GM12872 (cell line): ENCODE results near the gene PIK3C2B.

ENCODE experiments used
- TF ChIP-seq, protein P1 (sequence below): IDR thresholded peaks from 3 replicates; pipeline ENCODE4 v1.5.1; 2011; ENCODE audit warnings: low read depth, mild to moderate bottlenecking, low read length, moderate library complexity; ENCODE audit not compliant: insufficient read depth

Gene PIK3C2B

DNA sequence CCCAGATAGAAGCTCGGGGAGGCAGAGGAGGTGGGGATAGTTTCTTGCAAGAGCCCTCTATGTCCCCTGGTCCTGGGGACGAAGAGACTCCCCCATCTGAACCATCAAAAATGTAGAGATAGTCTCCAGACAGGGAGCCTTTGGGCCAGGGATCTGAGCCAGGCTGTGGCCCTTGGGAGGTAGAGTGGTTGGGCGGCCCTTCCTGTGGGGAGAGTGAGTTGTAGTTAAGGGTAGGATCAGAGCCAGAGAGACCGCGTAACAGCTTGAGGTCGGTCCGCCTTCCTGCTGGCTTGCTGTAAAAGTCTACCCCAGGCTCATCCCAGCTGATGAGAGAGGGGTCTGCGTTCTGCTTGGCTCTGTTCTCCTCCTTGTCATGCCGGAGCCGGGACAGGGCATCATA, 25.3 kb downstream of the PIK3C2B start:
- TF ChIP-seq, protein P1, sequence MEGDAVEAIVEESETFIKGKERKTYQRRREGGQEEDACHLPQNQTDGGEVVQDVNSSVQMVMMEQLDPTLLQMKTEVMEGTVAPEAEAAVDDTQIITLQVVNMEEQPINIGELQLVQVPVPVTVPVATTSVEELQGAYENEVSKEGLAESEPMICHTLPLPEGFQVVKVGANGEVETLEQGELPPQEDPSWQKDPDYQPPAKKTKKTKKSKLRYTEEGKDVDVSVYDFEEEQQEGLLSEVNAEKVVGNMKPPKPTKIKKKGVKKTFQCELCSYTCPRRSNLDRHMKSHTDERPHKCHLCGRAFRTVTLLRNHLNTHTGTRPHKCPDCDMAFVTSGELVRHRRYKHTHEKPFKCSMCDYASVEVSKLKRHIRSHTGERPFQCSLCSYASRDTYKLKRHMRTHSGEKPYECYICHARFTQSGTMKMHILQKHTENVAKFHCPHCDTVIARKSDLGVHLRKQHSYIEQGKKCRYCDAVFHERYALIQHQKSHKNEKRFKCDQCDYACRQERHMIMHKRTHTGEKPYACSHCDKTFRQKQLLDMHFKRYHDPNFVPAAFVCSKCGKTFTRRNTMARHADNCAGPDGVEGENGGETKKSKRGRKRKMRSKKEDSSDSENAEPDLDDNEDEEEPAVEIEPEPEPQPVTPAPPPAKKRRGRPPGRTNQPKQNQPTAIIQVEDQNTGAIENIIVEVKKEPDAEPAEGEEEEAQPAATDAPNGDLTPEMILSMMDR, result no peak

DNA sequence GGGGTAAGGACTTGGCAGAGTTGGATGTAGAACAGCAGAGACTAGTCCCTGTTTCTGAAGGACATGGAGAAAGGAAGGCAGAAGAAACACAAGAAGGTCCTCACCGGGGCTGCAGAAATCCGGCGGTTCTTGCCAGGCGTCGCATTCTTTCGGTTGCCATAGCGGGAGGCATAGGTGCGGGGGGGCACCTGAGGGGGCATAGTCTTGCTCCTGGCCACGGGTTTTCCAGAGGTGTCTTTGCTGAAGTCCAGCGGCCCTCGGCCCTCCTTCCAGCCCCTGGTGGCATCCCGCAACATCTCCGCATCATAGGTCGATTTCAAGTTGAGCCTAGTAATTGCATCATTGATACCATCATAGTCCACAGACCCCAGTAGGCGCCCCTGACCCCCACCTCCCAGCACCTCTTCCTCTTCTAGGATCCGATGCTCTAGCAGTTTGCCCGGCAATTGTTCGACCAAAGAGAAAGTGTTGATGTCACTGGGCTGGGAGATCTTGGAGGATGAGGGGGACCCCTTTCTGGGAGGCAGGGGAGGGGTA, 25.8 kb downstream of the PIK3C2B start:
- TF ChIP-seq, protein P1, result no peak

DNA sequence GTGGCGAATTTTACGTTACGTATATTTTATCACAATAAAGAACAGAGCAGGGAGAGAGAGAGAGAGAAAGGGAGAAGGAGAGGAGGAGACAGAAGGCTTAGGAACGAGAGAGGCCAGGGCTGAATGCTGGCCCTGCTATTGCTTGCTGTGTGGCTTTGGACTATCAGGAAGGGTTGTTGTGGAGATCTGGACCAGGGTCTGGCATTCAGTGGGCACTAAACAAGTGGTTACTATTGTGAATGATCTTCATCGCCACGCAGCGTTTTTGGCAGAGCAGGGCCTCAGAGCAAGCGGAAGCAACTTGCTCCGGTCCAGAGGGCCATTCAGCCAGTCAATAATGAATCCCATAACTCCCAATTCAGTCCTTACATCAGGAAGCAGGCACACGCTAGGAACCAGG, 26.4 kb downstream of the PIK3C2B start:
- TF ChIP-seq, protein P1, result no peak

DNA sequence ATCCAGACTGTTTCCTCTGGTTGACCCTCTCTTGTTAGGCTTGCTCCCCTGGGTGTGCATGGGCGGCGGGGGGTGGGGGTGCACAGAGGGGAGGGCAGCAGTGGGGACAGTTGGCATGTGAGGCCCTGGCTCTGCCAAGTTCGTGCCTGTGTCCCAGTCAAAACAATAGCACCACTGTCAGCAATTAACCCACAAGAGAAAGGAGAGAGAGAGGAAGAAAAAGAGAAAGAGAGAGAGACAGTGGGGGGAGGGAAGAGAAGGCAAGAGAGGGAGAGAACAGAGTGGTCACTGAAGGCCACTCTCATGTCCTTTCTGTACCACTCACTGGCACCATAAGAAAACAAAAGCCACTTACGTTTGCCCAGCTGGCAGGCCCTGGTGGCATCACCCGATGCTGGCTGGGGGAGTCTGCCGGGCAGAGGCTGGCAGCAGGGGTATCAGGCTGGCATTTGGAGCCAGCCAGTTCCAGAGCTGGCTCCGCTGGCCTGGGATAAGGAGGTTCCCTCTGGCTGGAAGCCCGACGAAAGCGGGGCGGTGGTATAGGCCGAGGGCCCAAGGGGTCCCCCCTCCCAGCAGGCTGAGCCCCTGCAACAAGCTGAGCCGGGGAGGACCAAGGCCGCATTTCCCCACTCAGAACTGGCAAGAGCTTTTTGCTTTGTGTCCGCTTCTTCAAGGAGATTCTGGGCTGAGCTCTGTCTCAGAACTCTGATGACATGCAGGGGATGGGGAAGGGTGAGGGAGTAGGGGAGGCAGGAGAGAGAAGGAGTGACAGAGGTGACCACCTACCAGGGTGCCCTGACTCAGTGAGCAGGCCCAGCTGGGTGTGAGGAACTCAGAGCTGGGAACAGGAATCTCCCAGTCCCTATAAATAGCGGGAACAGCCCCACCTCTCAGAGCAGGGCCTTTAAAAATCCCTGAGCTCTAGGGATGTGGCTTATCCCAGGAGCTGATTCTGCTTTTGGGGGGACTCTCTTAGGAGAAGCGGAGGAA, 27.9 kb downstream of the PIK3C2B start:
- TF ChIP-seq, protein P1, result no peak

DNA sequence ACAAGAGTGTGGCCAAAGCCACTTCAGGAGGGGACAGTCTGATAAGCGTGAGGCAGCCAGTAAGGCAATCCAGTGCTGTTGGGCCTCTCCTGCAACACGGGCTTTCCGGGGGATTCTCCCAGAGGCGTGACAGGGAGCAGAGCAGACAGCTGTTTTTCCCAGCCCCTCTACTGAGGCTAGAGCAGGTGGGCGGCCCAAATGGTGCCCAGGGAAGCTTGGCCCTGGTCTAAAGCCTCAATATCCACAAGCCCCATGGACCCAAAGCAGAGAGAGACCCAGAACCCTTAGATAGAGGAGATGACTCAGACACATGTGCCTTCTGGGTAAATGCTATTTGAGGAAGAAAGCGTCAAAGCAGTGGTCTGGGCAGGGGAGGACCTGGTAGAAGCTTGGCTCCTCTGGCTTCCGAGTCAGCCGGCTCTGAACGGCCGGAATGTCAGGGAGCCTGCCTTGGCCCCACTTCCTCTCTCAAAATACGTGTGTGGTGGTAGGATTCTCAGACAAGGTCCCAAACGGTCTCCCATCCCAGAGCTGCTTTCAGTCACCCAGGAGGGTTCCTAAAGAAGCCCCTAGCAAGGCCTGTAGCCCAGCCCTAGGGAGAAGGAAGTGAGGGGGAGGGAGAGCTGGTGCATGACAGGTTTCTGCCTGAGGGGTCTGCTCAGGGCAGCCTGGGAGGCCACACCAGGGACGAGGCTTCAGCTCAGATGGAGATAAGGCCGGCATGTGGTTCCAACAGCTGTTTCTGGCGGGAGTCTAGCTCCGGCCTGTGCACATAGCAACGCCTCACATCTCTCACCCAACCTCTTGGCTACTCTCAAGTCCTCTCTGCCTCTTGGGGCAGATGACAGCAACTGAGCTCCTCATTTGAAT, 28.8 kb downstream of the PIK3C2B start:
- TF ChIP-seq, protein P1, result no peak

DNA sequence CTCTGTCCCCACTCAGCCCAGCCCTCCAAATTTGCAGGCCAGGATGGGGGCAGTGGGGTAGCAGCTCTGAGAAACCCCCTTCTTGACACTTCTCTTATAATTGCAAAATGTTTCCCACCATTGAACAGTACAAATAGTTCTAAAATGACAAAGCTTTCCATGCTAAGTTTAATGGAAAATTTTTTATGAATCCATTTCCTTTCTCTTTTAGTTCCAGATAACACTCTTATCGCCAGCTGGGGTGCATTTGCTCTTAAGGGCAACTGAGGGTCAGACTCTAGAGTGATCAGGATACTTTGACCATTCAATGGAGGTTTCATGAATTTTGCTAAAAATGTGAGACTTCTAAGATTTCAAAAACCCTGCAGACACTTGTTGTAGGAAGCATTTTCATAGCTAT, 29.9 kb downstream of the PIK3C2B start:
- TF ChIP-seq, protein P1, result no peak

DNA sequence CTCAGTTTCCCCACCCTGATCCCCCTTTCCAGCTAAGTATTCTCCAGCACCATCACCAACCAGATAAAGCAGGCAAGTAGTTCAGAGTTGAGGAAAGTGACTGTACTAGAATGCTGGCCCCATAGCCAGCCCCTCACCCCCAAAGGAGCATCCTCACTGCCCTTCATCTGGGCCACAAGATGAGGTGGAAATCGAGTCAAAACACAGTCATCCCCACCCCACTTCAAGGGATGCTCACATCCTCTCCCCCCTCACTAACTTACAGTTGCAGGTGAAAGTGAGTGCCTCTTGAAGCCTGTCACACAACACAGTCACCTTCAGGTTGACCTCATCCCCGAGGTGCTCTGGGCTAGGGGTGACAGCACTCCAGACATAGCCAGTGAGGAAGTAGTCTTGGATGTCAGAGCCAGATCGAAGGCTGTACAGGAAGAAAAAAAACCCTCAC, 30.4 kb downstream of the PIK3C2B start:
- TF ChIP-seq, protein P1, result no peak
